Astrocyte (in vitro differentiated cells and primary cell): ENCODE measurements around the gene TRPM4.

Experiments
- EZH2 ChIP-seq: IDR thresholded peaks from 2 replicates; pipeline ENCODE4 v1.6.1; 2012; ENCODE audit warnings: mild to moderate bottlenecking, low read length, inconsistent platforms; ENCODE audit not compliant: insufficient read depth
- TF ChIP-seq, protein P1 (sequence below): IDR thresholded peaks from 2 replicates; pipeline ENCODE4 v1.5.1; 2011; ENCODE audit warnings: low read depth, mild to moderate bottlenecking, inconsistent platforms, low read length, moderate library complexity; ENCODE audit not compliant: insufficient read depth

DNA sequence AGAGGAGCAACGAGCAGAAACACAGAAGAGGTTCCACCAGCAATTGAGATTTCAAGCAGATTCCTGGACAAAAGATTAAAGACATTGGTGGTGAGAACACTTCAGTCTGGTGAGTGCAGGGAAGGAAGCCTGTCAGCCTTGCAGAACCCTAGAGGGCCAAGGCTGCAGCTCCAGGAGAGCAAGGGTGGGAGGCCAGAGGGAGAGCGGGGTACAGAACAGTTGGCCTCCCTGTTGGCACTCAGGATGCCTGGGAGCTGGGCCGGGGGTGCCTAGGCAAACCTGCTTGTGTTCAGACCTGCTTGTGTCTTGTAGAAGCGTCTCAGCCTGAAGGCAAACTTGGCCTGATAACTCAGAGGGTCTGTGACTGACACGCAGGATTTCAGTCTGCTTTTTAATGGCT is 48.5 kb upstream of the TRPM4 start:
- TF ChIP-seq, protein P1, sequence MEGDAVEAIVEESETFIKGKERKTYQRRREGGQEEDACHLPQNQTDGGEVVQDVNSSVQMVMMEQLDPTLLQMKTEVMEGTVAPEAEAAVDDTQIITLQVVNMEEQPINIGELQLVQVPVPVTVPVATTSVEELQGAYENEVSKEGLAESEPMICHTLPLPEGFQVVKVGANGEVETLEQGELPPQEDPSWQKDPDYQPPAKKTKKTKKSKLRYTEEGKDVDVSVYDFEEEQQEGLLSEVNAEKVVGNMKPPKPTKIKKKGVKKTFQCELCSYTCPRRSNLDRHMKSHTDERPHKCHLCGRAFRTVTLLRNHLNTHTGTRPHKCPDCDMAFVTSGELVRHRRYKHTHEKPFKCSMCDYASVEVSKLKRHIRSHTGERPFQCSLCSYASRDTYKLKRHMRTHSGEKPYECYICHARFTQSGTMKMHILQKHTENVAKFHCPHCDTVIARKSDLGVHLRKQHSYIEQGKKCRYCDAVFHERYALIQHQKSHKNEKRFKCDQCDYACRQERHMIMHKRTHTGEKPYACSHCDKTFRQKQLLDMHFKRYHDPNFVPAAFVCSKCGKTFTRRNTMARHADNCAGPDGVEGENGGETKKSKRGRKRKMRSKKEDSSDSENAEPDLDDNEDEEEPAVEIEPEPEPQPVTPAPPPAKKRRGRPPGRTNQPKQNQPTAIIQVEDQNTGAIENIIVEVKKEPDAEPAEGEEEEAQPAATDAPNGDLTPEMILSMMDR: no peak
- TF ChIP-seq EZH2: no peak
